Osteoblast (primary cell): ENCODE measurements around the gene PITPNC1. TPM values are rescaled to one million over a fixed set of nuclear protein-coding genes. Genes with fewer than 3 reads are reported as not detected.
"Not testable (repeated sequence)": the region's sequence is repeated elsewhere in the genome, so short reads cannot be mapped to it uniquely, and the experiment has no call there.

Experiments used
- DNase-seq: peaks from one replicate; pipeline ENCODE4 v3.0.0; 2011; ENCODE audit warnings: low spot score, mixed read lengths; ENCODE audit not compliant: insufficient read length; ENCODE audit errors: missing footprints
- H2AFZ ChIP-seq: 2 replicates; pipeline ENCODE4 v1.6.0; 2011; ENCODE audit warnings: mild to moderate bottlenecking, low read length
- H3K27ac ChIP-seq: 2 replicates; pipeline ENCODE4 v1.5.1; 2011; ENCODE audit warnings: mild to moderate bottlenecking, low read depth, low read length, moderate library complexity
- H3K27me3 ChIP-seq: 2 replicates; pipeline ENCODE4 v1.6.0; 2012; ENCODE audit warnings: mild to moderate bottlenecking, control low read depth, inconsistent platforms, low read length, moderate library complexity; ENCODE audit not compliant: insufficient read depth
- H3K36me3 ChIP-seq: 2 replicates; pipeline ENCODE4 v1.5.1; 2011; ENCODE audit warnings: mild to moderate bottlenecking, low read length, control low read depth, moderate library complexity; ENCODE audit not compliant: insufficient read depth
- H3K4me1 ChIP-seq: 2 replicates; pipeline ENCODE4 v1.5.1; 2011; ENCODE audit warnings: mild to moderate bottlenecking, low read length, control low read depth, moderate library complexity; ENCODE audit not compliant: insufficient read depth
- H3K4me2 ChIP-seq: 2 replicates; pipeline ENCODE4 v1.6.0; 2011; ENCODE audit warnings: mild to moderate bottlenecking, low read length; ENCODE audit not compliant: insufficient read depth
- H3K4me3 ChIP-seq: fragments of 200-600 bp; sonication (generic); 3 replicates; pipeline ENCODE4 v1.5.1; 2012; ENCODE audit warnings: mild to moderate bottlenecking, low read length, inconsistent platforms; ENCODE audit not compliant: insufficient read depth
- H3K79me2 ChIP-seq: 2 replicates; pipeline ENCODE4 v1.6.0; 2012; ENCODE audit warnings: mild to moderate bottlenecking, low read length, control low read depth, inconsistent platforms; ENCODE audit not compliant: insufficient read depth
- H3K9me3 ChIP-seq: 2 replicates; pipeline ENCODE4 v1.5.1; 2011; ENCODE audit warnings: low read depth, low read length, control low read depth
- H4K20me1 ChIP-seq: 2 replicates; pipeline ENCODE4 v1.6.0; 2012; ENCODE audit warnings: mild to moderate bottlenecking, low read length, control low read depth; ENCODE audit not compliant: insufficient read depth
- CTCF ChIP-seq: IDR thresholded peaks from 2 replicates; pipeline ENCODE4 v1.5.1; 2011; ENCODE audit warnings: mild to moderate bottlenecking, low read depth, low read length, moderate library complexity; ENCODE audit errors: extremely low read depth
- total RNA-seq: library from RNA; depleted of rRNA; stranded (reverse); fragments of >200 nt; gene quantifications from 2 replicates; pipeline ENCODE4 v1.2.3, GENCODE V29; 2012

The PITPNC1 gene
- total RNA-seq, 1 donor = 6.2 TPM

GRCh38 chr17:67422897-67423296 is 45.8 kb downstream of the PITPNC1 start:
- no peaks in the 10 kb centered on the region for H3K27me3 ChIP-seq
- H3K27ac ChIP-seq = no peak overlapping the region
- TF ChIP-seq CTCF = no peak
- H3K79me2 ChIP-seq = peaks cover 4% of the 10 kb centered on the region
- no peaks in the 10 kb centered on the region for H3K9me3 ChIP-seq
- H3K36me3 ChIP-seq = no peaks in the 10 kb centered on the region
- no peaks in the 10 kb centered on the region for H4K20me1 ChIP-seq
- H2AFZ ChIP-seq = no peak overlapping the region
- H3K4me2 ChIP-seq = no peak overlapping the region
- peaks cover 14% of the 10 kb centered on the region for H3K4me1 ChIP-seq
- no peak overlapping the region for H3K4me3 ChIP-seq
- DNase-seq = no peak

- Histone ChIP-seq H2AFZ (no peak overlapping the region), H3K4me3 (no peak overlapping the region), H3K9me3 (no peaks in the 10 kb centered on the region), H3K4me2 (no peak overlapping the region), H3K27ac (no peak overlapping the region), H3K79me2 (peaks cover 4% of the 10 kb centered on the region), H4K20me1 (no peaks in the 10 kb centered on the region), H3K36me3 (no peaks in the 10 kb centered on the region), H3K27me3 (no peaks in the 10 kb centered on the region), H3K4me1 (peaks cover 14% of the 10 kb centered on the region)
- no peak for TF ChIP-seq CTCF
- no peak for DNase-seq
These were observed 48.6 kb downstream of the PITPNC1 start for GRCh38 chr17:67425571-67426160.

GRCh38 chr17:67427424-67427823 is 50.3 kb downstream of the PITPNC1 start:
- peaks cover 4% of the 10 kb centered on the region for H3K79me2 ChIP-seq
- no peaks in the 10 kb centered on the region for H3K9me3 ChIP-seq
- no peak overlapping the region for H3K4me3 ChIP-seq
- H4K20me1 ChIP-seq = no peaks in the 10 kb centered on the region
- H3K27ac ChIP-seq = no peak overlapping the region
- peaks cover 12% of the 10 kb centered on the region for H3K4me1 ChIP-seq
- TF ChIP-seq CTCF = no peak
- no peak for DNase-seq
- no peak overlapping the region for H3K4me2 ChIP-seq
- H2AFZ ChIP-seq = no peak overlapping the region
- H3K27me3 ChIP-seq = no peaks in the 10 kb centered on the region
- no peaks in the 10 kb centered on the region for H3K36me3 ChIP-seq

GRCh38 chr17:67430515-67430914 is 53.4 kb downstream of the PITPNC1 start:
- not testable (repeated sequence) for H3K27me3 ChIP-seq, H2AFZ ChIP-seq, H4K20me1 ChIP-seq, H3K79me2 ChIP-seq, H3K27ac ChIP-seq, H3K36me3 ChIP-seq, DNase-seq, H3K4me2 ChIP-seq, H3K4me3 ChIP-seq, H3K9me3 ChIP-seq
- H3K4me1 ChIP-seq = peaks cover 11% of the 10 kb centered on the region
